HG03575 (cell line): ENCODE results near the gene SRP9.
"Not testable (repeated sequence)": the region's sequence is repeated elsewhere in the genome, so short reads cannot be mapped to it uniquely, and the experiment has no call there.

Experiments
- ATAC-seq: cut with Tn5 transposase; IDR thresholded peaks from one replicate; pipeline ENCODE4 v1.9.1; 2021; ENCODE audit not compliant: unreplicated experiment, insufficient number of reproducible peaks, low FRiP score; ENCODE audit errors: extremely low read depth

SRP9 gene

GRCh38 chr1:225811622-225812487 lies 34.2 kb downstream of the SRP9 start:
- ATAC-seq: no peak

GRCh38 chr1:225812488-225813213 lies 35.0 kb downstream of the SRP9 start:
- no peak for ATAC-seq

GRCh38 chr1:225813214-225813964 lies 35.8 kb downstream of the SRP9 start:
- no peak for ATAC-seq

- ATAC-seq: no peak
Measured at GRCh38 chr1:225814381-225814780, 36.8 kb downstream of the SRP9 start.

GRCh38 chr1:225815090-225815489 lies 37.5 kb downstream of the SRP9 start:
- ATAC-seq: not testable (repeated sequence)

GRCh38 chr1:225815526-225816178 lies 38.0 kb downstream of the SRP9 start:
- no peak for ATAC-seq

GRCh38 chr1:225816643-225817538 lies 39.3 kb downstream of the SRP9 start:
- ATAC-seq: no peak

- no peak for ATAC-seq
Measured at GRCh38 chr1:225817611-225818061, 40.0 kb downstream of the SRP9 start.

GRCh38 chr1:225818229-225818628 lies 40.6 kb downstream of the SRP9 start:
- ATAC-seq: no peak

GRCh38 chr1:225819346-225820192 lies 41.9 kb downstream of the SRP9 start:
- no peak for ATAC-seq

- no peak for ATAC-seq
Measured at GRCh38 chr1:225820522-225821120, 43.0 kb downstream of the SRP9 start.

- no peak for ATAC-seq
Measured at GRCh38 chr1:225822655-225823403, 45.2 kb downstream of the SRP9 start.

- ATAC-seq: no peak
Measured at GRCh38 chr1:225823811-225824261, 46.2 kb downstream of the SRP9 start.

GRCh38 chr1:225824533-225824941 lies 46.9 kb downstream of the SRP9 start:
- ATAC-seq: no peak

GRCh38 chr1:225825078-225825477 lies 47.5 kb downstream of the SRP9 start:
- no peak for ATAC-seq

GRCh38 chr1:225825607-225826007 lies 48.0 kb downstream of the SRP9 start:
- ATAC-seq: no peak
